Psoas muscle (tissue), 8 donors: ENCODE data around the gene FGD3. TPM values are rescaled to one million over a fixed set of nuclear protein-coding genes. Genes with fewer than 3 reads are reported as not detected.

ENCODE experiments used
- ATAC-seq, 4 donors: fragments of 200-7000 bp; cut with Tn5 transposase; one replicate each; pipeline ENCODE4 v1.9.1; 2020; ENCODE audit warnings: moderate library complexity in 3 of 4, mild to moderate bottlenecking in 2 of 4
- DNase-seq, 2 donors: peaks; one replicate each; pipeline ENCODE4 v3.0.0-alpha.2; 2020
- H3K27ac ChIP-seq: fragments of 200-600 bp; one replicate; pipeline ENCODE4 v1.8.0; 2022
- H3K27me3 ChIP-seq, 3 donors: fragments of 200-600 bp in 1 of 3; one replicate each; pipeline versions ENCODE4 v1.6.1 to v1.8.0; 2013 to 2022; ENCODE audit warnings: low read length in 2 of 3, mild to moderate bottlenecking in 2 of 3, moderate library complexity in 1 of 3; ENCODE audit not compliant: insufficient read depth in 3 of 3
- H3K36me3 ChIP-seq, 2 donors: fragments of 200-600 bp in 1 of 2; one replicate each; pipeline versions ENCODE4 v1.6.1 to v1.8.0; 2013 to 2022; ENCODE audit warnings: low read depth in 1 of 2, mild to moderate bottlenecking in 1 of 2, moderate library complexity in 1 of 2; ENCODE audit not compliant: insufficient read depth in 1 of 2
- H3K4me1 ChIP-seq: fragments of 200-600 bp; one replicate; pipeline ENCODE4 v1.8.0; 2022
- H3K4me3 ChIP-seq: fragments of 200-600 bp; one replicate; pipeline ENCODE4 v1.8.0; 2022; ENCODE audit warnings: mild to moderate bottlenecking
- H3K9me3 ChIP-seq: fragments of 200-600 bp; one replicate; pipeline ENCODE4 v1.8.0; 2022
- WGBS, 3 donors: extraction: QIAGEN DNeasy Blood & Tissue Kit; methylation state at CpG; one replicate each; pipeline versions ENCODE4 v1.1.6 to v1.1.7; 2013; 5-methylcytosine and 5-hydroxymethylcytosine counted together
- intact Hi-C, 2 donors: fragments of 100-400 bp; cut with DNase I; formaldehyde crosslinking; loops; one replicate each; pipeline versions ENCODE4 v1.11.0 to v1.14.2; 2022
- polyA plus RNA-seq, 3 donors: library from polyadenylated mRNA; stranded (reverse); fragments of 200-250 nt; gene quantifications; one replicate each; pipeline ENCODE4 v1.2.3, GENCODE V29; 2013
- total RNA-seq, 4 donors: library from RNA; stranded (reverse); fragmentation: NEBNext Ultra II Directional in 2 of 4; extraction: Animal tissue kit (Norgen Biotek cat#: 25700) in 2 of 4; gene quantifications; one replicate each; pipeline versions ENCODE4 v1.2.1 to v1.2.4, GENCODE V29; 2021 to 2023
- TF ChIP-seq, protein P1 (sequence below): fragments of 200-600 bp; IDR thresholded peaks from one replicate; pipeline ENCODE4 v1.8.0; 2022; ENCODE audit warnings: antibody characterized with exemption
- donor health status: healthy with polysubstance abuse.
- donor health status: DM: no; HTN: no; CAD: no; lungs with moderate emphysema.
- donor health status: Bipolar disorder and iron deficiency.
- donor health status: healthy.
- donor health status: DM: yes; HTN: yes; CAD: no.
- donor health status: DM: no; HTN: no; CAD: no.
- donor health status: DM: no; HTN: no; CAD: no.
- donor health status: DM: yes; HTN: yes; CAD: no.

The FGD3 gene
- total and polyA plus RNA-seq, 7 donors = 0.45 to 2.5 (median 1.2) TPM

DNA sequence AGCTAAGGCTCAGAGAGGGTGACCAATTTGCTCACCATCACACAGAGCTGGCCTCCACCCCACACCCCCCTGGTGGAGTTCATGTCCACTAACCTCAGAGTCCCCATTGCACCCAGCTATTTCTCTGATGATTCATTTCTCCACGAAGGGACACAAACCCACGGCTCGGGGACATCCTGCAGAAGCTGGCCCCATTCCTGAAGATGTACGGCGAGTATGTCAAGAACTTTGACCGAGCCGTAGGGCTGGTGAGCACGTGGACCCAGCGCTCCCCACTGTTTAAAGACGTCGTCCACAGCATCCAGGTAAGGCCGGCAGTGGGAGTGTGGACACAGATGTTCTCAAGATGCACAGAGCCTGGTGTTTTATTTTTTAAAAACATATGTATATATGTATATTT lies 58.6 kb downstream of the FGD3 start:
- Histone ChIP-seq H3K9me3 (no peaks in the 10 kb centered on the region), H3K36me3 (no peaks in the 10 kb centered on the region), H3K4me1 (no peaks in the 10 kb centered on the region), H3K27ac (no peak overlapping the region), H3K4me3 (no peak overlapping the region), H3K27me3 (no peaks in the 10 kb centered on the region)
- TF ChIP-seq, protein P1, sequence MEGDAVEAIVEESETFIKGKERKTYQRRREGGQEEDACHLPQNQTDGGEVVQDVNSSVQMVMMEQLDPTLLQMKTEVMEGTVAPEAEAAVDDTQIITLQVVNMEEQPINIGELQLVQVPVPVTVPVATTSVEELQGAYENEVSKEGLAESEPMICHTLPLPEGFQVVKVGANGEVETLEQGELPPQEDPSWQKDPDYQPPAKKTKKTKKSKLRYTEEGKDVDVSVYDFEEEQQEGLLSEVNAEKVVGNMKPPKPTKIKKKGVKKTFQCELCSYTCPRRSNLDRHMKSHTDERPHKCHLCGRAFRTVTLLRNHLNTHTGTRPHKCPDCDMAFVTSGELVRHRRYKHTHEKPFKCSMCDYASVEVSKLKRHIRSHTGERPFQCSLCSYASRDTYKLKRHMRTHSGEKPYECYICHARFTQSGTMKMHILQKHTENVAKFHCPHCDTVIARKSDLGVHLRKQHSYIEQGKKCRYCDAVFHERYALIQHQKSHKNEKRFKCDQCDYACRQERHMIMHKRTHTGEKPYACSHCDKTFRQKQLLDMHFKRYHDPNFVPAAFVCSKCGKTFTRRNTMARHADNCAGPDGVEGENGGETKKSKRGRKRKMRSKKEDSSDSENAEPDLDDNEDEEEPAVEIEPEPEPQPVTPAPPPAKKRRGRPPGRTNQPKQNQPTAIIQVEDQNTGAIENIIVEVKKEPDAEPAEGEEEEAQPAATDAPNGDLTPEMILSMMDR = no peak
- ATAC-seq (no peak), DNase-seq (no peak)
- intact Hi-C loops = loop anchor here in 1 of 2 donors (10.0 kb wide), 1 partner anchor 89 kb away; the partner anchor contains the start of gene CARD19
- 86 to 91% (median 89%) methylated on average over 12 of the region's 12 CpGs for WGBS, 3 donors

DNA sequence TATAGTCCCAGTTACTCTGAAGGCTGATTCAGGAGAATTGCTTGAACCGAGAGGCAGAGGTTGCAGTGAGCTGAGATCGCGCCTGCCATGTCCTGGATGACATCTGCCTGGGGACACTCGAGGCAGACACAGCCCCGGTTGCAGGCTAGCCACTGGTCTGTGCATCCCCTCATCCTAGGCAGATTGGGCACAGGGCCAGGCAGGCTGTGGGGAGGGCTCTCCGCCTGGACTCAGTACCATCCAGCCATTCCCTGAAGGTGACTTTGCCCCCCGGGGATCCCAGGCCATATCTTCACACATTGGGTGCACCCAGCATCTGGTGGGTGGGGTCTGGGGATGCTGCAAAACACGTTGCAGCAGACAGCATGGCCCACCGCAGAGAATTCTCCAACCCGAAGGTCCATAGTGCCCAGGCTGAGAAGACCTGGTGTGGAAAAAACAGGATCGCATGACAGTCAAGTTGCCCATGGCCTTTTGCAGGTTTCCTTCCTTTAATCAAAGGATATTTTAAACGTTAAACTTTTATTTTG lies 60.3 kb downstream of the FGD3 start:
- 77 to 84% (median 82%) methylated on average over 12 of the region's 12 CpGs for WGBS, 3 donors
- ATAC-seq (no peak), DNase-seq (no peak)
- intact Hi-C loops = loop anchor here in 1 of 2 donors (10.0 kb wide), 1 partner anchor 87 kb away; the partner anchor contains the start of gene CARD19
- Histone ChIP-seq H3K27ac (no peak overlapping the region), H3K9me3 (no peaks in the 10 kb centered on the region), H3K4me1 (no peaks in the 10 kb centered on the region), H3K27me3 (no peaks in the 10 kb centered on the region), H3K36me3 (no peaks in the 10 kb centered on the region), H3K4me3 (no peak overlapping the region)
- TF ChIP-seq, protein P1 = no peak

DNA sequence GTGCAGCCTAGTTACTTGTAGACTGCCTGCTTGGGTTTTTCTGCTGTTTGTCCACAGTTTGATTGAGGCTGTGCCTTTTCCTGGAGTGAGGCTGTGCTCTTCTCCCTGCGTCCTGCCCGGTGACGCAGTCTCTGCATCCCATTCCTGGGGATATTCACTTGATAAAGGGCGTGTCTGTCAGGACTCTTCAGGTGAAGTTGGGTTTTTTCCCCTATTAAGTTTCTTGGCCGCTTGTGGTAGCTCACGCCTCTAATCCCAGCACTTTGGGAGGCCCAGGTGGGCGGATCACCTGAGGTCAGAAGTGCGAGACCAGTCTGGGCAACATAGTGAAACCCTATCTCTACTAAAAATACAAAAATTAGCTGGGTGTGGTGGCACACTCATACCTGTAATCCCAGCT lies 61.1 kb downstream of the FGD3 start:
- TF ChIP-seq, protein P1 = no peak
- no peak overlapping the region for H3K27ac ChIP-seq
- H3K9me3 ChIP-seq = no peaks in the 10 kb centered on the region
- WGBS, 3 donors = 92 to 96% (median 95%) methylated on average over 8 of the region's 8 CpGs
- ATAC-seq (no peak), DNase-seq (no peak)
- H3K36me3 ChIP-seq = no peaks in the 10 kb centered on the region
- no peak overlapping the region for H3K4me3 ChIP-seq
- intact Hi-C loops = loop anchor here in 1 of 2 donors (10.0 kb wide), 1 partner anchor 86 kb away; the partner anchor contains the start of gene CARD19
- H3K4me1 ChIP-seq = no peaks in the 10 kb centered on the region
- no peaks in the 10 kb centered on the region for H3K27me3 ChIP-seq

DNA sequence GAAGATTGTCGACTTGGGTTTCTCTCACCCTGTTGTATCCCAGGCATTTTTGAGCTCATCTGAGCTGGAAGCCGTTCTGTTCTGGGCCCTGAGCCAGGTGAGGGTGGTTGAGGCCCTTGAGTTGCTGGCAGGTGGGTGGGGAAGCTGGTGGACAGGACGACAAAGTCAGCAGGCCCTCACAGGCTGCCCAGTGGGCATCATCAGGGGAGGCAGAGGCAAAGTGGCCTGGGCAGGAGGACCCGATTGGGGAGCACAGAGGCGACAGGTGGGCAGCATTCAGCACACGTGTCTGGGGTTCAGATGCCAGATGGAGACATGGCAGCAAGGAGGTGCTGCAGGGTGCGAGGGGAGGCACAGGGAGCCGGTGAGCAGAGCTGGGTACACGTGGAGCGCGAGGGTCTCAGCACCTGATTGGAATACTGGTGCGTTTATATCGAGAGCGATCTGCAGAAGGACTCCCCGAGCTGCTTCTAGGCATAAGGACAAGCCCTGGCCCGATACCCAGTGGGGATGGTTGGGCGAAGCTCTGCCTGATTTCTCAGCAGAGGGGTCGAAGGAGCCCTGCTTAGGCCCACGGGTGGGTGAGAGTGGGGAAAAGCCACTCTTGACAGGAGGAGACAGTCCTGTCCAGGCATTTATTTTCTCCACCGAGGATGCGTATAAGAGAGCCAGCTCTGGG lies 62.2 kb downstream of the FGD3 start:
- no peak overlapping the region for H3K4me3 ChIP-seq
- H3K36me3 ChIP-seq = no peaks in the 10 kb centered on the region
- ATAC-seq = no peak
- intact Hi-C loops = loop anchor here in 1 of 2 donors (10.0 kb wide), 1 partner anchor 85 kb away; the partner anchor contains the start of gene CARD19
- no peak overlapping the region for H3K27ac ChIP-seq
- H3K27me3 ChIP-seq = peaks cover 0 to 3% (median 0%) of the 10 kb centered on the region in 3 donors
- no peaks in the 10 kb centered on the region for H3K4me1 ChIP-seq
- DNase-seq = peak in 1 of 2 donors; percentile 15
- no peaks in the 10 kb centered on the region for H3K9me3 ChIP-seq
- 77 to 84% (median 78%) methylated on average over 21 of the region's 21 CpGs for WGBS, 3 donors
- TF ChIP-seq, protein P1 = no peak
